Myocyte (in vitro differentiated cells): Measurements from ENCODE around the gene CLDN15. TPM values are rescaled to one million over a fixed set of nuclear protein-coding genes. Genes with fewer than 3 reads are reported as not detected.
"Not testable (repeated sequence)": the region's sequence is repeated elsewhere in the genome, so short reads cannot be mapped to it uniquely, and the experiment has no call there.

Experiments
- DNase-seq: peaks from one replicate; pipeline ENCODE4 v3.0.0-alpha.2; 2012; ENCODE audit warnings: low read depth
- total RNA-seq: library from RNA; depleted of rRNA; stranded (reverse); fragments of >200 nt; gene quantifications from 2 replicates; pipeline ENCODE4 v1.2.3, GENCODE V29; 2014

The CLDN15 gene
- total RNA-seq, 1 donor from 2014 or later: 3.8 TPM

DNA sequence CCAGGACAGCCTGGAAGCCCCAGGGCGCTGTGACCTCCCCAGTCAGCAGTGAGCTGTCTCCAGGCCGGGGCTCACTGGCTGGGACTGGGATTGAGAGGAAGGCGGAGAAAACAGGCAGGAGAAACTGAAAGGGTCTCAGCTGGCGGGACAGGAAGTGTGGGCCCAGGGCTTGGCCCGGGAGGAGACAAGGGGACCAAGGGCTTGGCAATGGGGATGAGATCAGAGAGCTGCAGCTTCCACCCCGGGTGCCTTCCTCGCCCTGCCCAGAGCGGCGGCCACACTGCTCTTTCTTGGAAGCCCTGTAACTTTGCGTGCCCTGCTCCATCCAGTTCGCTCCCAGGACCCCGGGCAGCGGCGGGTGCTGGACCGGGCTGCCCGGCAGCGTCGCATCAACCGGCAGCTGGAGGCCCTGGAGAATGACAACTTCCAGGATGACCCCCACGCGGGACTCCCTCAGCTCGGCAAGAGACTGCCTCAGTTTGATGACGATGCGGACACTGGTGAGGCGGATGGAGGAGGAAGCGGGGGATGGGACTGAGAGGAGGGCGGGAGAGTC, 15.2 kb downstream of the CLDN15 start:
- DNase-seq: no peak

DNA sequence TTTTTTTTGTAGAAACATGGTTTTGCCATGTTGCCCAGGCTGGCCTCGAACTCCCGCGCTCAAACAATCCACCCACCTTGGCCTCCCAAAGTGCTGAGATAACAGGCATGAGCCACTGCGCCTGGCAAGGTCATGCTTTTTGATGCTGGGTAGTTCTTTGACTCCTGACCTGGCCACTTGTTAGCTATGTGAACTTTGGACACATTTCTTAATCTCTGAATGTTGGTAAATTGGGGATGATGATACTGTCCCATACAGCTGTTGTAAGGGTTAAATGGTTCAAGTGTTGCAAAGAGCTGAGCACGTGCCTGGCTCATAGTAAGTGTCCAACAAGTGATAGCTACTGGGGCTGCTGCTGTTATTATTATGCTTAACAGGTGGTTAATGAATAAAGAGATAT, 17.3 kb downstream of the CLDN15 start:
- no peak for DNase-seq

- DNase-seq: no peak
Observed at GRCh38 chr7:101218236-101219125, 19.1 kb downstream of the CLDN15 start.

DNA sequence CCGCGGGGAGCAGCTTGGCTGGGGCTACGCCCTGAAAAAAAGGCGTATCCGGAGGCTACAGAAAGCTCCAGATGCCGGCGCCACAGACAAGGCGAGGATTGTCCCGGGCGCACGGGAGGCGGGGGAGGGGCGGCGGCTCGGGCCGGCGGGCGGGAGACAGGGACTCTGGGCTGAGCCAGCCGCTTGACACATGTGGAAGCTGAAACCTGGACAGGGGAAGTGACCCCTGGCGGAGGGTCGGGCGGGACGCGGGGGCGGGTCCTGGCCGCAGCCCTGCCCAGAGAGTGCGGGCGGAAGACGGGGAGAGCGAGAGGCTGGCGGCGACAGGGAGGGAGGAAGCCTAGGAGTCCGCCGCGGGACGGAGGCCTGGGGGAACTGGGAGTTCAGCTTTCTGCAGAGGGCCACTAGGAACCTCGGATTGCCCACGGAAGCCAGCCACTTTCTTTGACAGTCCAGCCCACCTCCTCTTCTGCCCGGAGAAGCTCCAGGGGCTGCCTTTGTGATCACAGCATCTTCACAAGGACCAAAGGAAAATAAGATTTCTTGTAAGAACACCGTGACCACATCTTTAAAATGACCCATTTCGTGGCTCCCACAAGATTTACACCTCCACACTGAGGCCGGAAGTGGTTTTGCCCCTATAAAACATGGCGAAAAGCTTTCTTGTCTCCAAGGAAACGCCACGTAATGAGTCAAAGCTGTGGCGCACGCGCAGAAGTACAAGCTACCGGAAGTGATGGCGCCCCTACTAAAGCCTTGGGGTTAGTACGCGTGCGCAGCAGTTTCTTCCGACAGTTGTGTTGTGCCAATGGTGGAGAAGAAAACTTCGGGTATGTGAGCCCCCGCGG, 20.0 kb downstream of the CLDN15 start, which contains the start of the genes PLOD3 and ZNHIT1:
Gene PLOD3 (minus strand): TSS at position 194 of the 848 bp plus-strand sequence. CDS start 307 bp downstream, outside the sequence.
Gene ZNHIT1 (plus strand): TSS at position 778 of the 848 bp plus-strand sequence. CDS start 31 bp downstream, at position 809.
- peak; percentile 100 for DNase-seq

DNA sequence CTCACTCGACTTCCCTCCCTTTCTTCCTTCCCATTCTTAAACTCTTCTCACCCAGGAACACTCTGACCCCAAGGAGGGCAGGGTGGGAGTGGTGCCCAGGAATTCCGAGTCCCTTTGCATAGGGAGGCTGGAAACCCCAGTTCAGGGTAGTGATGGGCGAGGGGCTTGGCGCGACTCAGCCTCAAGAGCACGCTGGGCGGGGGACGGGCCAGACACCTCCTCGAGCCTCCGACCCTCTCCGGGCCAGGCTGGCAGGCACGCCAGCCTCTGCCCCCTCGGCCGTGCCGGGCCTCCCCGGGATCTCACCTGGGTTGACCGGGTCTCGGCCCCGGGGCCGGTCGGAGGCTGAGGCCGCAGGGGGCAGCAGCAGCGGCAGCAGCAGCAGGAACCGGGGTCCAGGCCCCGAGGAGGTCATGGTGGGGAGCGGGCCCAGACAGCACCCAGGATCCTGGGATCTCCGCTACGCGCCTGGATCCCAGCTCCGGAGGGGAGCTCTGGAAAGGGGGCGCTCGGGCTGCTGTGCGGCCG, 20.7 kb downstream of the CLDN15 start:
- DNase-seq: peak; percentile 25

- no peak for DNase-seq
Observed at GRCh38 chr7:101216001-101216859, 21.4 kb downstream of the CLDN15 start.

DNA sequence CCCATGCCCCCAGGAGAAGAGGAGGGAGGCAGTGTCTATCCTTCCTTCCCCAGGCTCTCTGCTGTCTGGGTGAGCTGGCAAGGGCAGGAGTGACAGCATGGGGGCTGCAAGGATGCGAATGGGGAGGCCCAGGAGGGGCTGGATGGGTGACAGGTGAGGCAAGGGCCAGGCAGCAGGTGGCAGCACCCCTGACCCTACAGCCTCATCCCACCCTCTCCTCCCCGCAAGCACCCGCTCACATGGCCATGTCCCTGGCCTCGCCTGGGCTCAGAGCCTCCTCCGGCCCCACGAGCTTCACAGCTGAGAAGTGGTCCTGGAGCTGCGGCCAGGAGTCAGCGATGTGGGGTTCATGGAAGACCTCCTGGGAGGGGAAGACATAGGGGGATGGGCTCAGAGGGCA, 25.6 kb downstream of the CLDN15 start:
- no peak for DNase-seq

GRCh38 chr7:101211501-101211900, 26.1 kb downstream of the CLDN15 start:
- DNase-seq: no peak

DNA sequence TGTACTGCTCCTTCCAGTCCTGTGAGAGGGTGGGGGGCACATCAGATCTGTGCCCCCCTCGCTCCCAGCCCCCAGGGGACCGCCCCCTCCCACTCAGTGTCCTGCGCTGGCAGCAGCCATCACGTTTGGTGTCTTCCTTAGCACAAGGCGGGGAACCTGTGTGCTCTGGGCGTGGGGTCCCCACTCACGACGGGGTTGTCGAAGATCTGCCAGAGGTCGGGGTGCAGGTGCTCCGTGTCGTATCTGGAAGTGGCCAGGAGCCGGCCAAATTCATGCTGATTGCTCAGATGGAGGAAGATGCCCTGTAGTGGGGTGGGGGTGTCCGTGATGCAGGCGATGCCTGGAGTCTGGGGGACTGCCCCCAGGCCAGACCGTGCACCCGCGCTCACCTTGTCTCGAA, 27.5 kb downstream of the CLDN15 start:
- DNase-seq: no peak

DNA sequence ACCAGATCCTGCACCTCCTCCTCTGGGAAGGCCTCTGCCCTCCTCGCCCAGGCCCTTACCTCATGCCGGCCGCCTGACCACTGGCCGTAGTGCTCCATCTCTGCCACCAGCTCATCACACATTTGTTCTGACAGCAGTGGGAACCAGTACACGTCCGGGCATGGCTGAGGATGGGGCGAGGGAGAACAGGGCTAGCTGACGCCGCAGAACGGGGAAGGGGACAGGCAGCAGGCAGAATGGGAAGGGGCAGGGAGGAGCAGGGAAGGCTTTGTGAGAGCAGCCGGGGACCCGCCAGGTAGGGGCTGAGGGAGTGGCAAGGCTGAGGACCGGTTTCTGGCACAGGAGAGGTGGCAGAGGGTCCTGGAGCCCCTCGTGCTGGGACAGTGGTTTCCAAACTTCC, 28.8 kb downstream of the CLDN15 start:
- DNase-seq: no peak

GRCh38 chr7:101207459-101207858, 30.1 kb downstream of the CLDN15 start:
- DNase-seq: no peak

DNA sequence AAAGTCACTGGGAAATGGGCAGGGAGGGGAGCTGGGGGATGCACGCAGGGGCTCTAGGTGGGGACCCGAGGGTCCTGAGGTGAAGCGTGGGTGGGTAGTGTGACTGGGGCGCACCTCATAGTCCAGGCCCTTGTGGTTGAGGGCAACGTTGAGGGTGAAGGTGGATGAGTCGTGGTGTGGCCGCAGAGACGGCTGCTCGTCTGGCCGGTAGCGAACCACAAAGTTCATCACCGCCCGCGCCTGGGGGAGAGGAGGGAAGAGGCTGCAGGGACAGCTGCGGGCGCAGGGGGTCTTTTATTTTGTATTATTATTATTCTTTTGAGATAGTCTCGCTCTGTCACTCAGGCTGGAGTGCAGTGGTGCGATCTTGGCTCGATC, 30.9 kb downstream of the CLDN15 start:
- DNase-seq: no peak

- no peak for DNase-seq
Observed at GRCh38 chr7:101205901-101206664, 31.5 kb downstream of the CLDN15 start.

GRCh38 chr7:101203740-101204738, 33.6 kb downstream of the CLDN15 start:
- DNase-seq: not testable (repeated sequence)

GRCh38 chr7:101202603-101202918, 35.0 kb downstream of the CLDN15 start:
- DNase-seq: no peak

GRCh38 chr7:101201695-101202602, 35.7 kb downstream of the CLDN15 start:
- DNase-seq: no peak

- DNase-seq: no peak
Observed at GRCh38 chr7:101200862-101201599, 36.6 kb downstream of the CLDN15 start, which contains the start of gene MOGAT3. TSS of gene MOGAT3 (minus strand) at chr7:101201036. CDS start at chr7:101200854, 182 bp downstream.
